ENCODE data around the gene AKR1B15. TPM values are rescaled to one million over a fixed set of nuclear protein-coding genes. Genes with fewer than 3 reads are reported as not detected.
"Not testable (repeated sequence)": the region's sequence is repeated elsewhere in the genome, so short reads cannot be mapped to it uniquely, and the experiment has no call there.

The AKR1B15 gene
- total RNA-seq, 1 experiment from 2014 or later, result not detected

GRCh38 chr7:134512271-134512670, 36.6 kb upstream of the AKR1B15 start:
- no peak overlapping the region for H2AFZ ChIP-seq (ENCODE audit: low read length)
- H3K9me3 ChIP-seq (ENCODE audit: low read length), result no peaks in the 10 kb centered on the region
- H3K4me2 ChIP-seq (ENCODE audit: low read depth, low read length, poor library complexity, severe bottlenecking), result no peak overlapping the region

DNA sequence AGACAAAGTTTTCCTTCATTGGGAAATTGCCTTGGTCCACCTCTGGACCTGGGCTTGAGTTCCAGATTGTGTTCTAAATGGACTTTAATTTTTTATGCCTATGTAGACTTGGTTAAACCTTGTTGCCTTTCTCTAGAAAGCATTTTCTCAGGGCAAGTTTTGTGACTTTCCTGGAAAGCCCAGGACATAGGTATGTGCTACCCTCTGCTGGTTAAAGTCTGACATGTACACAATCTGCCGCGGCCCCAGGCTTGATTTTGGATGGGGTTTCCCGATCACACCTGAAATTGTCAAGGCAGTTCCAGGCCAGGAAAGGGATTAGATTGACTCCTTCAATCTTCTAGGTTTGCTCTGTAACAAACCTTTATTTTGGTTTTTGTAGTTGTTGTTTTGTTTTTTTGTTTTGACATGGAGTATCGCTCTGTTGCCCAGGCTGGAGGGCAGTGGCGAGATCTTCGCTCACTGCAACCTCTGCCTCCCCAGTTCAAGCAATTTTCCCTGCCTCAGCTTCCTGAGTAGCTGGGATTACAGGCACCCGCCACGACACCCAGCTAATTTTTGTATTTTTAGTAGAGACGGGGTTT, 35.6 kb upstream of the AKR1B15 start:
- Histone ChIP-seq H3K4me3 (ENCODE audit: low read length) (no peak overlapping the region), H3K4me2 (ENCODE audit: low read depth, low read length, poor library complexity, severe bottlenecking) (no peak overlapping the region), H4K20me1 (ENCODE audit: insufficient read depth, low read depth, low read length) (peaks cover 7% of the 10 kb centered on the region; the same call in 1 of the 2 replicates), H2AFZ (ENCODE audit: low read length) (no peak overlapping the region), H3K79me2 (ENCODE audit: low read length) (no peaks in the 10 kb centered on the region), H3K9ac (ENCODE audit: low read length) (no peak overlapping the region), H3K36me3 (ENCODE audit: insufficient read depth, low read length) (no peaks in the 10 kb centered on the region), H3K4me1 (ENCODE audit: low read length) (no peaks in the 10 kb centered on the region), H3K27me3 (ENCODE audit: low read length) (no peaks in the 10 kb centered on the region), H3K9me3 (ENCODE audit: low read length) (no peaks in the 10 kb centered on the region), H3K9me2 (replicated peaks; ENCODE audit: insufficient read depth, low read length) (no peaks in the 10 kb centered on the region), H3K27ac (ENCODE audit: low read length) (no peak overlapping the region)
- DNase-seq, result peak; percentile 80

More at GRCh38 chr7:134512271-134512670, 36.6 kb upstream of the AKR1B15 start:
- no peaks in the 10 kb centered on the region for H3K36me3 ChIP-seq (ENCODE audit: insufficient read depth, low read length)
- no peaks in the 10 kb centered on the region for H3K27me3 ChIP-seq (ENCODE audit: low read length)
- no peak overlapping the region for H3K4me3 ChIP-seq (ENCODE audit: low read length)
- DNase-seq, result no peak
- H3K27ac ChIP-seq (ENCODE audit: low read length), result no peak overlapping the region
- H3K9ac ChIP-seq (ENCODE audit: low read length), result no peak overlapping the region
- H3K79me2 ChIP-seq (ENCODE audit: low read length), result no peaks in the 10 kb centered on the region
- no peaks in the 10 kb centered on the region for H3K9me2 ChIP-seq (replicated peaks; ENCODE audit: insufficient read depth, low read length)
- no peaks in the 10 kb centered on the region for H3K4me1 ChIP-seq (ENCODE audit: low read length)
- peaks cover 7% of the 10 kb centered on the region; the same call in 1 of the 2 replicates for H4K20me1 ChIP-seq (ENCODE audit: insufficient read depth, low read depth, low read length)

- no peaks in the 10 kb centered on the region for H3K36me3 ChIP-seq (ENCODE audit: insufficient read depth, low read length)
- no peaks in the 10 kb centered on the region for H3K27me3 ChIP-seq (ENCODE audit: low read length)
- no peaks in the 10 kb centered on the region for H3K4me1 ChIP-seq (ENCODE audit: low read length)
- no peak for DNase-seq
- H3K4me3 ChIP-seq (ENCODE audit: low read length), result no peak overlapping the region
- H3K4me2 ChIP-seq (ENCODE audit: low read depth, low read length, poor library complexity, severe bottlenecking), result no peak overlapping the region
- no peaks in the 10 kb centered on the region for H3K9me3 ChIP-seq (ENCODE audit: low read length)
- H3K9ac ChIP-seq (ENCODE audit: low read length), result no peak overlapping the region
- H2AFZ ChIP-seq (ENCODE audit: low read length), result no peak overlapping the region
- H3K27ac ChIP-seq (ENCODE audit: low read length), result no peak overlapping the region
- no peaks in the 10 kb centered on the region for H3K79me2 ChIP-seq (ENCODE audit: low read length)
- peaks cover 7% of the 10 kb centered on the region; the same call in 1 of the 2 replicates for H4K20me1 ChIP-seq (ENCODE audit: insufficient read depth, low read depth, low read length)
- H3K9me2 ChIP-seq (replicated peaks; ENCODE audit: insufficient read depth, low read length), result no peaks in the 10 kb centered on the region
Observed at GRCh38 chr7:134514106-134514505, 34.8 kb upstream of the AKR1B15 start.

GRCh38 chr7:134514663-134515062, 34.2 kb upstream of the AKR1B15 start:
- Histone ChIP-seq H3K9ac (ENCODE audit: low read length) (no peak overlapping the region), H2AFZ (ENCODE audit: low read length) (no peak overlapping the region), H3K36me3 (ENCODE audit: insufficient read depth, low read length) (no peaks in the 10 kb centered on the region), H3K4me2 (ENCODE audit: low read depth, low read length, poor library complexity, severe bottlenecking) (no peak overlapping the region), H3K27me3 (ENCODE audit: low read length) (no peaks in the 10 kb centered on the region), H3K27ac (ENCODE audit: low read length) (no peak overlapping the region), H4K20me1 (ENCODE audit: insufficient read depth, low read depth, low read length) (peaks cover 7% of the 10 kb centered on the region; the same call in 1 of the 2 replicates), H3K79me2 (ENCODE audit: low read length) (no peaks in the 10 kb centered on the region), H3K9me2 (replicated peaks; ENCODE audit: insufficient read depth, low read length) (no peaks in the 10 kb centered on the region), H3K4me1 (ENCODE audit: low read length) (no peaks in the 10 kb centered on the region), H3K4me3 (ENCODE audit: low read length) (no peak overlapping the region), H3K9me3 (ENCODE audit: low read length) (no peaks in the 10 kb centered on the region)
- DNase-seq, result peak; percentile 92

GRCh38 chr7:134515569-134516468, 33.1 kb upstream of the AKR1B15 start:
- no peak overlapping the region for H3K27ac ChIP-seq (ENCODE audit: low read length)
- no peaks in the 10 kb centered on the region for H3K9me2 ChIP-seq (replicated peaks; ENCODE audit: insufficient read depth, low read length)
- H3K9ac ChIP-seq (ENCODE audit: low read length), result no peak overlapping the region
- no peaks in the 10 kb centered on the region for H3K27me3 ChIP-seq (ENCODE audit: low read length)
- H3K4me2 ChIP-seq (ENCODE audit: low read depth, low read length, poor library complexity, severe bottlenecking), result no peak overlapping the region
- no peak for DNase-seq
- H3K9me3 ChIP-seq (ENCODE audit: low read length), result no peaks in the 10 kb centered on the region
- H4K20me1 ChIP-seq (ENCODE audit: insufficient read depth, low read depth, low read length), result peaks cover 7% of the 10 kb centered on the region; the same call in 1 of the 2 replicates
- H3K4me3 ChIP-seq (ENCODE audit: low read length), result no peak overlapping the region
- H2AFZ ChIP-seq (ENCODE audit: low read length), result no peak overlapping the region
- no peaks in the 10 kb centered on the region for H3K4me1 ChIP-seq (ENCODE audit: low read length)
- H3K36me3 ChIP-seq (ENCODE audit: insufficient read depth, low read length), result no peaks in the 10 kb centered on the region
- no peaks in the 10 kb centered on the region for H3K79me2 ChIP-seq (ENCODE audit: low read length)

DNA sequence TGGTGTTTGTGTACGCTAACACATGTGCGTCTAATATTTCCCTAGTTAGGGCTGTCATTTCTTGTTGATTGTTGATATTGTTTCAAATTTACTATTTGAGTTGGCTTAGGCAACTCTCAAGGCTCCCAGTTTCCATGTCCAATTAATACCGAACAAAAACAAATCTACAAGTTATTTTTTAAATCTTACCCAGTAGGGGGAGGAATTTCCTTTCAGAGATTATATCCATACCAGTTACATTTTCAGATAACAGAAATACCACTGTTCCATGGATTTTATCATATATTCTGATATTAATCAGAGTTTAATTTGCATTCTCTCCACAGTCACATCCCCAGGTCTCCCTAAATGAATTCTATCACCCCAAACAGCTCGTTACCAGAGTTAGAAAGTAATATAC, 28.8 kb upstream of the AKR1B15 start:
- no peak for DNase-seq
- Histone ChIP-seq H3K27me3 (ENCODE audit: low read length) (no peaks in the 10 kb centered on the region), H4K20me1 (ENCODE audit: insufficient read depth, low read depth, low read length) (no peaks in the 10 kb centered on the region)

DNA sequence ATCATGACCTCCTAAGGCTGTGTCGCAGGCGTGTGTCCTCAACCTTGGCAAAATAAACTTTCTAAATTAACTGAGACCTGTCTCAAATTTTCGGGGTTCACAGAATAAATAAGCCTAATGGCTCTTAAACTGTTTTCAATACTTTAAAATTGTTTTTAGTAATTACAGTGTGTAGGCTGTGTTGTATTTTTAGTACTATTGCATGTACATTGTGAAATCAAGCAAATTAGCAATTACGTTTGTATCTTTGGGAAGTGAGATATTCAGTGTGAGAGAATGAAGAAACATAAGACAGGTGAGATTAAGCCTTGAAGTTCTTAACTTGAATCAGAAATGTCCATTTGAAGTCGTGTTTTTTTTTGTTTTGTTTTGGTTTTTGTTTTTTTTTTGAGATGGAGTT, 26.3 kb upstream of the AKR1B15 start:
- H3K27ac ChIP-seq (ENCODE audit: low read length), result no peak overlapping the region
- no peaks in the 10 kb centered on the region for H3K79me2 ChIP-seq (ENCODE audit: low read length)
- H3K9me3 ChIP-seq (ENCODE audit: low read length), result no peaks in the 10 kb centered on the region
- no peak overlapping the region for H3K9ac ChIP-seq (ENCODE audit: low read length)
- H3K9me2 ChIP-seq (replicated peaks; ENCODE audit: insufficient read depth, low read length), result no peaks in the 10 kb centered on the region
- no peaks in the 10 kb centered on the region for H3K36me3 ChIP-seq (ENCODE audit: insufficient read depth, low read length)
- H3K27me3 ChIP-seq (ENCODE audit: low read length), result no peaks in the 10 kb centered on the region
- H4K20me1 ChIP-seq (ENCODE audit: insufficient read depth, low read depth, low read length), result no peaks in the 10 kb centered on the region
- H3K4me3 ChIP-seq (ENCODE audit: low read length), result no peak overlapping the region
- H3K4me2 ChIP-seq (ENCODE audit: low read depth, low read length, poor library complexity, severe bottlenecking), result no peak overlapping the region
- no peaks in the 10 kb centered on the region for H3K4me1 ChIP-seq (ENCODE audit: low read length)
- no peak for DNase-seq
- no peak overlapping the region for H2AFZ ChIP-seq (ENCODE audit: low read length)

More for the DNA sequence above, 28.8 kb upstream of the AKR1B15 start:
- H3K9me2 ChIP-seq (replicated peaks; ENCODE audit: insufficient read depth, low read length), result no peaks in the 10 kb centered on the region
- H3K4me3 ChIP-seq (ENCODE audit: low read length), result no peak overlapping the region
- H3K36me3 ChIP-seq (ENCODE audit: insufficient read depth, low read length), result no peaks in the 10 kb centered on the region
- no peak overlapping the region for H2AFZ ChIP-seq (ENCODE audit: low read length)
- no peak overlapping the region for H3K27ac ChIP-seq (ENCODE audit: low read length)
- H3K4me2 ChIP-seq (ENCODE audit: low read depth, low read length, poor library complexity, severe bottlenecking), result no peak overlapping the region
- no peaks in the 10 kb centered on the region for H3K9me3 ChIP-seq (ENCODE audit: low read length)
- no peak overlapping the region for H3K9ac ChIP-seq (ENCODE audit: low read length)
- no peaks in the 10 kb centered on the region for H3K4me1 ChIP-seq (ENCODE audit: low read length)
- H3K79me2 ChIP-seq (ENCODE audit: low read length), result no peaks in the 10 kb centered on the region

- not testable (repeated sequence) for H3K79me2 ChIP-seq (ENCODE audit: low read length); H3K4me2 ChIP-seq (ENCODE audit: low read depth, low read length, poor library complexity, severe bottlenecking); H3K9ac ChIP-seq (ENCODE audit: low read length); H3K27ac ChIP-seq (ENCODE audit: low read length); H4K20me1 ChIP-seq (ENCODE audit: insufficient read depth, low read depth, low read length); H3K27me3 ChIP-seq (ENCODE audit: low read length); H3K4me3 ChIP-seq (ENCODE audit: low read length); H3K4me1 ChIP-seq (ENCODE audit: low read length); DNase-seq; H2AFZ ChIP-seq (ENCODE audit: low read length); H3K36me3 ChIP-seq (ENCODE audit: insufficient read depth, low read length); H3K9me3 ChIP-seq (ENCODE audit: low read length); H3K9me2 ChIP-seq (replicated peaks; ENCODE audit: insufficient read depth, low read length)
Observed at GRCh38 chr7:134525449-134525848, 23.5 kb upstream of the AKR1B15 start.

Measured in Karpas-422 (cell line).